ENCODE results near the gene HTR2A. TPM values are rescaled to one million over a fixed set of nuclear protein-coding genes. Genes with fewer than 3 reads are reported as not detected.

Gene HTR2A
- total RNA-seq, 1 experiment from 2014 or later: not detected

- TF ChIP-seq ZFX (IDR thresholded peaks at IDR 0.05): no peak
- TF ChIP-seq REST (IDR thresholded peaks at IDR 0.05; ENCODE audit: low read depth): no peak
- TF ChIP-seq CEBPB (IDR thresholded peaks at IDR 0.05; ENCODE audit: low read depth): no peak
- TF ChIP-seq ATF3 (IDR thresholded peaks at IDR 0.05): no peak
- no peak for TF ChIP-seq SP1 (IDR thresholded peaks at IDR 0.05; ENCODE audit: low read depth)
- TF ChIP-seq CTCF (IDR thresholded peaks at IDR 0.05 in 2 of 3, conservative IDR thresholded peaks at IDR 0.05 in 1 of 3; ENCODE audit: borderline replicate concordance in 1 of 3, insufficient read depth in 1 of 3, low read depth in 2 of 3, low read length in 2 of 3): no peak
- TF ChIP-seq SRF (IDR thresholded peaks at IDR 0.05; ENCODE audit: low read depth): no peak
- TF ChIP-seq MAX (IDR thresholded peaks at IDR 0.05): no peak
- TF ChIP-seq ZBTB33 (IDR thresholded peaks at IDR 0.05; ENCODE audit: extremely low read depth, insufficient replicate concordance, low read length): no peak
- no peak for TF ChIP-seq POLR2A (IDR thresholded peaks at IDR 0.05; ENCODE audit: borderline replicate concordance, extremely low read depth, insufficient read depth, insufficient read length)
- TF ChIP-seq SIN3A (IDR thresholded peaks at IDR 0.05; ENCODE audit: low read depth): no peak
- no peak for TF ChIP-seq CBX3 (IDR thresholded peaks at IDR 0.05; ENCODE audit: low read depth)
- no peak for TF ChIP-seq RAD21 (IDR thresholded peaks at IDR 0.05; ENCODE audit: low read depth)
- TF ChIP-seq EZH2 (IDR thresholded peaks at IDR 0.05): no peak
- no peak for TF ChIP-seq POLR2AphosphoS5 (IDR thresholded peaks at IDR 0.05; ENCODE audit: low read depth, low read length)
- no peak for TF ChIP-seq YY1 (IDR thresholded peaks at IDR 0.05; ENCODE audit: extremely low read depth, insufficient replicate concordance, low read depth, low read length)
- TF ChIP-seq TCF7L2 (IDR thresholded peaks at IDR 0.05; ENCODE audit: borderline replicate concordance, extremely low read depth, insufficient read depth, insufficient read length): no peak
- BruUV-seq (replicated peaks): no TSS peak
- CTCF ChIA-PET: interaction anchor here (2.1 kb wide), 1 partner anchor 11 kb away, joined by 6 read pairs; no protein-coding TSS in a partner anchor
- POLR2A ChIA-PET: no interaction called here
- RAD21 ChIA-PET (ENCODE audit: low non-redundant PET in 1 of 2, low total read pairs in 2 of 2, uncharacterized antibody in 2 of 2, unreplicated experiment in 2 of 2): no interaction called here
- H4K20me1 ChIP-seq (ENCODE audit: insufficient read depth): no peaks in the 10 kb centered on the region
- no peaks in the 10 kb centered on the region for H3K79me2 ChIP-seq (ENCODE audit: insufficient read depth, low read length)
- no peak overlapping the region for H3K4me2 ChIP-seq (ENCODE audit: low read length)
- H3K9me3 ChIP-seq (ENCODE audit: control insufficient read depth in 1 of 2, insufficient read depth in 1 of 2, low read depth in 1 of 2, low read length in 2 of 2): no peaks in the 10 kb centered on the region
- intact Hi-C loops (cut with micrococcal nuclease): loop anchor here (10.0 kb wide), 2 partner anchors 699 to 879 kb away; no protein-coding TSS in a partner anchor
- H3K9ac ChIP-seq (ENCODE audit: low read length): no peak overlapping the region
- H3K4me3 ChIP-seq (replicated peaks in 1 of 2; ENCODE audit: low read depth in 1 of 2, low read length in 2 of 2): no peak overlapping the region
- H3K9me2 ChIP-seq (ENCODE audit: insufficient read depth): no peaks in the 10 kb centered on the region
- no peak for ATAC-seq
- no peak overlapping the region for H2AFZ ChIP-seq (ENCODE audit: low read depth, low read length, poor library complexity, severe bottlenecking)
- H3K27me3 ChIP-seq (ENCODE audit: insufficient read depth, low read length): peaks cover 94% of the 10 kb centered on the region
- no peak for DNase-seq (ENCODE audit: low read depth, low spot score)
- no peaks in the 10 kb centered on the region for H3K36me3 ChIP-seq (ENCODE audit: control insufficient read depth in 1 of 2, insufficient read depth in 2 of 2, low read length in 2 of 2)
- H3K4me1 ChIP-seq (ENCODE audit: control insufficient read depth in 1 of 2, insufficient read depth in 2 of 2, low read length in 2 of 2): no peaks in the 10 kb centered on the region
- H3K27ac ChIP-seq (ENCODE audit: low read depth, low read length): no peak overlapping the region
Measured at GRCh38 chr13:46895381-46895780, 1.5 kb downstream of the HTR2A start.
